H1 (cell line): Measurements from ENCODE around the gene CARM1. TPM values are rescaled to one million over a fixed set of nuclear protein-coding genes. Genes with fewer than 3 reads are reported as not detected.

Experiments used
- BCL11A ChIP-seq, 2 experiments: IDR thresholded peaks; one replicate each; pipeline ENCODE4 v1.6.1; 2011; ENCODE audit warnings: low read depth in 2 of 2, low read length in 2 of 2, mild to moderate bottlenecking in 2 of 2
- CHD1 ChIP-seq: IDR thresholded peaks from 2 replicates; pipeline ENCODE4 v1.6.1; 2012; ENCODE audit warnings: low read depth, low read length, improper control_type of control experiment
- E2F6 ChIP-seq: IDR thresholded peaks from 2 replicates; pipeline ENCODE4 v1.6.1; 2012; ENCODE audit warnings: inconsistent platforms
- HDAC6 ChIP-seq: IDR thresholded peaks from one replicate; pipeline ENCODE4 v1.7.1; 2012; ENCODE audit warnings: low read depth, mild to moderate bottlenecking, inconsistent platforms, low read length, moderate library complexity
- JUN ChIP-seq: IDR thresholded peaks from 2 replicates; pipeline ENCODE4 v1.6.1; 2011; ENCODE audit warnings: low read depth, mild to moderate bottlenecking, improper control_type of control experiment, low read length
- RAD21 ChIP-seq, 2 experiments: IDR thresholded peaks in 1 of 2; conservative IDR thresholded peaks in 1 of 2; 2 replicates each; pipeline ENCODE4 v1.6.1; 2011; ENCODE audit warnings: low read depth in 2 of 2, low read length in 2 of 2, improper control_type of control experiment in 1 of 2, inconsistent platforms in 1 of 2, mild to moderate bottlenecking in 1 of 2, moderate library complexity in 1 of 2
- SAP30 ChIP-seq: fragments of 300-600 bp; sonication (generic); IDR thresholded peaks from 2 replicates; pipeline ENCODE4 v1.7.1; 2012; ENCODE audit warnings: low read length, moderate library complexity, mild to moderate bottlenecking, inconsistent platforms; ENCODE audit not compliant: insufficient read depth, insufficient replicate concordance
- SIN3A ChIP-seq, 2 experiments: IDR thresholded peaks in 1 of 2; conservative IDR thresholded peaks in 1 of 2; 2 replicates each; pipeline ENCODE4 v1.6.1; 2011 to 2012; ENCODE audit warnings: low read length in 2 of 2, improper control_type of control experiment in 1 of 2, low read depth in 1 of 2, mild to moderate bottlenecking in 1 of 2
- polyA plus RNA-seq, 7 experiments: library from polyadenylated mRNA; depleted of rRNA in 3 of 7; stranded (reverse) in 5 of 7; unstranded in 2 of 7; fragments of >200 nt in 5 of 7; fragments of 200-250 nt in 2 of 7; gene quantifications; 1 replicate in 5 of 7; 2 replicates in 1 of 7; 4 replicates in 1 of 7; pipeline versions ENCODE4 v1.2.1 to v1.2.3, GENCODE V29; 2011 to 2013; ENCODE audit warnings: missing spikeins in 2 of 7, mixed read lengths in 2 of 7
- total RNA-seq: library from RNA; stranded (reverse); fragmentation: NEBNext Ultra II Directional; extraction: Animal tissue kit (Norgen Biotek cat#: 25700); gene quantifications from 2 replicates; pipeline ENCODE4 v1.2.1, GENCODE V29; 2021

CARM1 gene
- total and polyA plus RNA-seq, 2 of the 8 experiments (the other 6 are each of a cell fraction or from before 2014, with no cell fraction given): 134 to 164 TPM

GRCh38 chr19:10899151-10899653 is 27.8 kb downstream of the CARM1 start (continued):
- TF ChIP-seq E2F6 (no peak), RAD21 (IDR thresholded peaks at IDR 0.05 in 1 of 2, conservative IDR thresholded peaks at IDR 0.05 in 1 of 2; ENCODE audit: low read depth in 2 of 2, low read length in 2 of 2) (no peak), CHD1 (no peak), SIN3A (conservative IDR thresholded peaks at IDR 0.05 in 1 of 2, IDR thresholded peaks at IDR 0.05 in 1 of 2; ENCODE audit: low read depth in 1 of 2, low read length in 2 of 2) (no peak), BCL11A (IDR thresholded peaks at IDR 0.05; ENCODE audit: low read depth in 2 of 2, low read length in 2 of 2) (no peak), JUN (no peak), HDAC6 (no peak), SAP30 (no peak)
